Keratinocyte (primary cell): ENCODE results near the gene PEX1.

ENCODE experiments used
- EZH2 ChIP-seq: IDR thresholded peaks from one replicate; pipeline ENCODE4 v1.6.1; 2012; ENCODE audit warnings: inconsistent platforms, mild to moderate bottlenecking, low read length, moderate library complexity
- TF ChIP-seq, protein P1 (sequence below), 3 experiments: IDR thresholded peaks in 1 of 3; conservative IDR thresholded peaks in 1 of 3; optimal IDR thresholded peaks in 1 of 3; 2 replicates in 2 of 3; 3 replicates in 1 of 3; pipeline versions ENCODE3 to v1.5.1; 2011; ENCODE audit warnings: low read length in 3 of 3, mild to moderate bottlenecking in 3 of 3, moderate library complexity in 2 of 3, control low read depth in 1 of 3, inconsistent platforms in 1 of 3; ENCODE audit not compliant: insufficient read depth in 2 of 3; ENCODE audit errors: extremely low read depth in 1 of 3

DNA sequence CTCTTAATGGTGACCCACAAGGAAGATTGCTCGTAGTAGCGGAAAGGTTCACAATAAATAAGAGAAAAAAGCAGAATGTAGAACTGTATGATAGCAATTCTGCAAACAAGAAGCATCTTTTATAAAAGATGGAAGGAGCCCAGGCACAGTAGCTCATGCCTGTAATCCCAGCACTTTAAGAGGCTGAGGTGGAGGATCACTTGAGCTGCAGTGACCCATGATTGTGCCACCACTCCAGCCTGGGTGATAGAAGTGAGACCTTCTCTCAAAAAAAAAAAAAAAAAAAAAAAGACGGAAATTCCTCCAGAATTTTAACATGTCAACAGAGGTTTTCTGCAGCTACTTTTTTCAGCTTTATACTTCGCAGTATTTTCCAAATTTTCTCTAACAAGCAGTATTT lies 67.8 kb downstream of the PEX1 start:
- TF ChIP-seq, protein P1, sequence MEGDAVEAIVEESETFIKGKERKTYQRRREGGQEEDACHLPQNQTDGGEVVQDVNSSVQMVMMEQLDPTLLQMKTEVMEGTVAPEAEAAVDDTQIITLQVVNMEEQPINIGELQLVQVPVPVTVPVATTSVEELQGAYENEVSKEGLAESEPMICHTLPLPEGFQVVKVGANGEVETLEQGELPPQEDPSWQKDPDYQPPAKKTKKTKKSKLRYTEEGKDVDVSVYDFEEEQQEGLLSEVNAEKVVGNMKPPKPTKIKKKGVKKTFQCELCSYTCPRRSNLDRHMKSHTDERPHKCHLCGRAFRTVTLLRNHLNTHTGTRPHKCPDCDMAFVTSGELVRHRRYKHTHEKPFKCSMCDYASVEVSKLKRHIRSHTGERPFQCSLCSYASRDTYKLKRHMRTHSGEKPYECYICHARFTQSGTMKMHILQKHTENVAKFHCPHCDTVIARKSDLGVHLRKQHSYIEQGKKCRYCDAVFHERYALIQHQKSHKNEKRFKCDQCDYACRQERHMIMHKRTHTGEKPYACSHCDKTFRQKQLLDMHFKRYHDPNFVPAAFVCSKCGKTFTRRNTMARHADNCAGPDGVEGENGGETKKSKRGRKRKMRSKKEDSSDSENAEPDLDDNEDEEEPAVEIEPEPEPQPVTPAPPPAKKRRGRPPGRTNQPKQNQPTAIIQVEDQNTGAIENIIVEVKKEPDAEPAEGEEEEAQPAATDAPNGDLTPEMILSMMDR (optimal IDR thresholded peaks at IDR 0.05 in 1 of 3, IDR thresholded peaks at IDR 0.05 in 1 of 3, conservative IDR thresholded peaks at IDR 0.05 in 1 of 3; ENCODE audit: extremely low read depth in 1 of 3, insufficient read depth in 2 of 3, low read length in 3 of 3): no peak
- no peak for TF ChIP-seq EZH2
